ENCODE data around the gene GOLGA6L7. TPM values are rescaled to one million over a fixed set of nuclear protein-coding genes. Genes with fewer than 3 reads are reported as not detected.

The GOLGA6L7 gene
- total RNA-seq, 1 donor: not detected

GRCh38 chr15:28881600-28881999 is 33.2 kb upstream of the GOLGA6L7 start:
- DNase-seq (ENCODE audit: low read depth): no peak
- H3K4me3 ChIP-seq (ENCODE audit: low read depth, low read length): no peak overlapping the region
- TF ChIP-seq CTCF (IDR thresholded peaks at IDR 0.05; ENCODE audit: insufficient read depth, low read depth, low read length): no peak

GRCh38 chr15:28881170-28881569 is 32.7 kb upstream of the GOLGA6L7 start:
- DNase-seq (ENCODE audit: low read depth): peak; percentile 29
- peak; percentile 31 for TF ChIP-seq CTCF (IDR thresholded peaks at IDR 0.05; ENCODE audit: insufficient read depth, low read depth, low read length)
- H3K4me3 ChIP-seq (ENCODE audit: low read depth, low read length): no peak overlapping the region

DNA sequence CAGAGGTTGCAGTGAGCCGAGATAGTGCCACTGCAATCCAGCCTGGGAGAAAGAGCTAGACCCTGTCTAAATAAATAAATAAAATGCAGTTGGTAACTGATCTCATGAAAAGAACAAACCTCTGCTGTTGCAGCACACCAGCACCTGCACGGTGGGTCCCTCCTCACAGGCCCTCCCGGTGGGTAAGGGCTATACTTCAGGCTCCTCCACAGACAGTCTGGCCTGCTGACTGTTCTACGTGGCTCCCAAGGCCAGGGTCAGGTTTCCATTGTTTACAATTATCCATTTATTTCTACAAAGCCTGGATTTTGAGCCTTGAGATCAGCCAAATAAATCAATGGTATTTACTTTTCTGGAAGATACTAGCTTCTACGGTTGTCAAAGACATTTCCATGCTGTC is 32.2 kb upstream of the GOLGA6L7 start:
- no peak overlapping the region for H3K4me3 ChIP-seq (ENCODE audit: low read depth, low read length)
- no peak for DNase-seq (ENCODE audit: low read depth)
- TF ChIP-seq CTCF (IDR thresholded peaks at IDR 0.05; ENCODE audit: insufficient read depth, low read depth, low read length): no peak

DNA sequence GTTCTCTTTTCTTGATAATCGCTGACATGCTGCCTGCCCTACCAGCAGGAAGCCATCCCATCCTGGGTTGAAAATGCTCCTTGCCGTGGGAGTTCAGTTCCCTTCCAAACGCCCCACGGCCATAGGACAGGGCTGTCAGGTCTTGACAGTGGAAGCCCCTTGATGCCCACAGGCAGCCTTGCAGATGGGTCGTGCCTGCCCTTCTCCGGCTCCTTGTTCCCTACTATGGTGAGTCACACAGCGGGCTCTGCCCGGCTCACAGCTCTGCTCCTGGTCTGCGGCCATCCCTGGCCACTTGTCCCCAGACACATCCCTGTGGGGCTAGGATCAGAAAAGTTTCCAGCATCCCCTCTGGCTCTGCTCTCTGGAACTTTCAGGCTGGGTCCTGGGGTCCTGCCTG is 31.1 kb upstream of the GOLGA6L7 start:
- H3K4me3 ChIP-seq (ENCODE audit: low read depth, low read length): no peak overlapping the region
- no peak for TF ChIP-seq CTCF (IDR thresholded peaks at IDR 0.05; ENCODE audit: insufficient read depth, low read depth, low read length)
- no peak for DNase-seq (ENCODE audit: low read depth)

- H3K4me3 ChIP-seq (ENCODE audit: low read depth, low read length): no peak overlapping the region
- no peak for TF ChIP-seq CTCF (IDR thresholded peaks at IDR 0.05; ENCODE audit: insufficient read depth, low read depth, low read length)
- DNase-seq (ENCODE audit: low read depth): no peak
These were observed 29.8 kb upstream of the GOLGA6L7 start for GRCh38 chr15:28878209-28878608.

DNA sequence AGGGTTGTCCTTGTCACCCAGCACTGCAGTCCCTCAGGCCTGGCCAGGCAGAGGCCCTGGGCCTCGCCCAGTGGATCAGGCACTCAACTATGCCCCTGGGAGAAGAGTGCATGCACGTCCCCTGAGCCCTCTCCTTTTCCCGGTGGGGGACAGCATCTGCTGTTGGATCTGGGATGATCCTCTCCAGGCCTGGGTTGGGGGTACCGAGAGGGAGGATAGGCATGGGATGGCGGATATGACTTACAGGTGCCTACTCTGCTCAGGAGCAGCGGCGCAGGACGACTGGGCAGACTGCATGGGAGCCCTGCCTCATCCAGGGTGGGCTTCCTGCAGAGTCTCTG is 28.4 kb upstream of the GOLGA6L7 start:
- DNase-seq (ENCODE audit: low read depth): no peak
- no peak overlapping the region for H3K4me3 ChIP-seq (ENCODE audit: low read depth, low read length)
- no peak for TF ChIP-seq CTCF (IDR thresholded peaks at IDR 0.05; ENCODE audit: insufficient read depth, low read depth, low read length)

DNA sequence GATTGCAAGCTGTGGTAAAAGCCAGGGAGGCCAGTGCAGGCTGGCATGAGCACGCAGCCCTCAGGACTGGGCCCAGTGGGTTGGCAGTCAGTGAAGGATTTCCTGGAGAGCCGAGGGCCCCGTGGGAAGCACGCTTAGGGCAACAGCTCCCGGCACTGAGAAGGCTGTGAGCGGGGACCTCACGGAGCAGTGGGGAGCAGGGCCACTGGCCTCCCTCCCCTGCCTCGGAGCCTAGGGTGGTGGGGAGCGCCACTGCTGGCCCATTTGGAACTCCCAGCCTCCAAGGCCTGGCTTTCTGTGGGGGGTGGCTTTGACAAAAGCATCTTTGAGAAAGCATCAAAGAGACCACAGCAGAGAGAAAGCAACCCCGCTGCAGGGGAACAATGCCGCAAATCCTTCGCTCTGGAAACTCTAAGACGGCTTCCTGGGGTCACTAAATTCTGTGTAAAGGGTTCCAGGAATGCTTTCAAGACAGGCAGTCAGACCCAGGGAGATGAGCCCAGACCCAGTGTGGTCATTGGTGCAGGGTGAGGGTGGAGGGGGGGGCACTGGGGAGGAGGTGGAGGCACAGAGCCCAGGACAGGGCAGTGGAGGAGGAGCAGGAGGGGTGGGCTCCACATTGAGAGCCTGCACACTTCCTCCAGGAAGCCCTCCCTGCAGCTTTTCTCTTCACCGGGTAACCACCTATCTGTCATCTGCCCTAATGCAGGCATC is 27.8 kb upstream of the GOLGA6L7 start:
- TF ChIP-seq CTCF (IDR thresholded peaks at IDR 0.05; ENCODE audit: insufficient read depth, low read depth, low read length): no peak
- no peak for DNase-seq (ENCODE audit: low read depth)
- no peak overlapping the region for H3K4me3 ChIP-seq (ENCODE audit: low read depth, low read length)
